HCEC 1CT (cell line): ENCODE measurements around the gene INKA2.

Source experiments
- DNase-seq: peaks from one replicate; pipeline ENCODE4 v3.0.0-alpha.2; 2017

INKA2 gene

GRCh38 chr1:111695801-111696200 lies 43.4 kb downstream of the INKA2 start:
- DNase-seq, result no peak

- no peak for DNase-seq
These were observed 47.3 kb downstream of the INKA2 start for GRCh38 chr1:111691886-111692285.

GRCh38 chr1:111690306-111690617 lies 48.9 kb downstream of the INKA2 start:
- peak; percentile 54 for DNase-seq
